NB4 (cell line): Measurements from ENCODE around the gene YPEL5.

Experiments used
- POLR2A ChIP-seq: IDR thresholded peaks from 2 replicates; pipeline ENCODE4 v1.6.1; 2011; ENCODE audit warnings: mild to moderate bottlenecking; ENCODE audit not compliant: insufficient read length; ENCODE audit errors: extremely low read depth
- TF ChIP-seq, protein P1 (sequence below): IDR thresholded peaks from one replicate; pipeline ENCODE4 v1.5.1; 2012; ENCODE audit warnings: low read depth, low read length
- TF ChIP-seq, protein P2 (sequence below): IDR thresholded peaks from 2 replicates; pipeline ENCODE4 v1.6.1; 2011; ENCODE audit warnings: low read depth, low read length

DNA sequence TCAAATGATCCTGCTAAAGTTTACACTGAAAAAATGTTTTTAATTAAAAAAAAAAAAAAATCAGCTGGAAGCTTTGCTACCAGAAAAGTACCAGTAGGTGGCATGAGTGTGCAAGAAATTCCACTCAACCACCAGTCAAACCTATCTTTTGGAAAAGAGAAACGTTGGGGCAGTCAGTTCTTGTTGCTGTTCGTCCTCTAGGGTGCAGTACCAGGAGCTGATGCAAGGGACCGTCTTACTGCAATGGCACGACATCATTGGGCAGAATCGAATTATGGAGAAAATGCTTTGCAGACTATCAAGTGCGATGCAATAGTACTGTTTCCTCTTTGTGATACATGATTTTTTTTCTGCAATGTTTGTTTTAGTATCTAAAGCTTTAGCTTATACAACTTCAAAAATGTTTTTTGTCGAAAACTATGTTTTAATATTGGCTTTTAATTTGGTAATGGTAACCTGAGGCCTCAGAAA lies 18.3 kb downstream of the YPEL5 start:
- TF ChIP-seq, protein P1, sequence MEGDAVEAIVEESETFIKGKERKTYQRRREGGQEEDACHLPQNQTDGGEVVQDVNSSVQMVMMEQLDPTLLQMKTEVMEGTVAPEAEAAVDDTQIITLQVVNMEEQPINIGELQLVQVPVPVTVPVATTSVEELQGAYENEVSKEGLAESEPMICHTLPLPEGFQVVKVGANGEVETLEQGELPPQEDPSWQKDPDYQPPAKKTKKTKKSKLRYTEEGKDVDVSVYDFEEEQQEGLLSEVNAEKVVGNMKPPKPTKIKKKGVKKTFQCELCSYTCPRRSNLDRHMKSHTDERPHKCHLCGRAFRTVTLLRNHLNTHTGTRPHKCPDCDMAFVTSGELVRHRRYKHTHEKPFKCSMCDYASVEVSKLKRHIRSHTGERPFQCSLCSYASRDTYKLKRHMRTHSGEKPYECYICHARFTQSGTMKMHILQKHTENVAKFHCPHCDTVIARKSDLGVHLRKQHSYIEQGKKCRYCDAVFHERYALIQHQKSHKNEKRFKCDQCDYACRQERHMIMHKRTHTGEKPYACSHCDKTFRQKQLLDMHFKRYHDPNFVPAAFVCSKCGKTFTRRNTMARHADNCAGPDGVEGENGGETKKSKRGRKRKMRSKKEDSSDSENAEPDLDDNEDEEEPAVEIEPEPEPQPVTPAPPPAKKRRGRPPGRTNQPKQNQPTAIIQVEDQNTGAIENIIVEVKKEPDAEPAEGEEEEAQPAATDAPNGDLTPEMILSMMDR: peak; percentile 91
- TF ChIP-seq, protein P2, sequence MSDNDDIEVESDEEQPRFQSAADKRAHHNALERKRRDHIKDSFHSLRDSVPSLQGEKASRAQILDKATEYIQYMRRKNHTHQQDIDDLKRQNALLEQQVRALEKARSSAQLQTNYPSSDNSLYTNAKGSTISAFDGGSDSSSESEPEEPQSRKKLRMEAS: no peak
- no peak for TF ChIP-seq POLR2A
